GM19023 (cell line): ENCODE results near the gene PLXDC2.

ENCODE experiments used
- ATAC-seq: cut with Tn5 transposase; IDR thresholded peaks from one replicate; pipeline ENCODE4 v1.9.1; 2021; ENCODE audit warnings: mild to moderate bottlenecking, moderate library complexity; ENCODE audit not compliant: unreplicated experiment

Gene PLXDC2

GRCh38 chr10:20105236-20105635 lies 289.0 kb downstream of the PLXDC2 start:
- ATAC-seq: no peak

DNA sequence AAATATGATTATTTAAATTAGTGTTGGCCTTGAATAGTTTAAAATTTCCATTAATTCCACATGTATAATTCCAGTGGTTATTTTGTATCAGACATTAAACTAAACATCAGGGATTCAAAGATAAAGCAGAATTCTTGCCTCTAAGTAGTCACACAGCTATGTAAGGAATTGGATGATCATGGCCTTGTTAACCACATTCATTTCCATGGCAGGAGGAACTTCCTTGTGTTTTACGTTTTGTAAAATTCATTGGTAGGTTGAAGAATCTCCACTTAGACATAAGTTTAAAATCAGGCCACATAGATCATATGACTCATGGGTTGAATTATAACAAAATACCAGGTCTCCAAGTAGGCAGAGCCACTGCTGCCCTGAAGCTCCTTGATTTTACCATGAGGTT lies 289.7 kb downstream of the PLXDC2 start:
- ATAC-seq: no peak

DNA sequence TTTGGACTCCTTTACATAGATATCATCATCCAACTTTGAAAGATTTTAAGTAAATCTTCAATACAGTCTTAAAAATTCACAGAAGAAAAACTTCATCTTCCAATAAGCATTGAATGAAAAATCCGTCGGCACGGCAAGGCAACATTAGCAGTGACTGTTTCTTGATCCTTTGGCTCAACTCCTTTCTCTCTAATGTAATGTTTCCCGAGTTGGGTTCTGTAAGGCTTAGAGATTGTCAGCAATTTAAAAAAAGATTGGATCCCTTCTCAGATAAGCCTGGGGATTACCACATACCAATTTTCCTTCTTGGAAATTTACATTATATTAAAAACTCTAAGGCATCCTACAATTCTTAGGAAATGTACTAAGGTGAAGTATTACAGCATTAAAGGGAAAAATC lies 291.8 kb downstream of the PLXDC2 start:
- ATAC-seq: no peak

- ATAC-seq: no peak
Measured at GRCh38 chr10:20109613-20110012, 293.4 kb downstream of the PLXDC2 start.

DNA sequence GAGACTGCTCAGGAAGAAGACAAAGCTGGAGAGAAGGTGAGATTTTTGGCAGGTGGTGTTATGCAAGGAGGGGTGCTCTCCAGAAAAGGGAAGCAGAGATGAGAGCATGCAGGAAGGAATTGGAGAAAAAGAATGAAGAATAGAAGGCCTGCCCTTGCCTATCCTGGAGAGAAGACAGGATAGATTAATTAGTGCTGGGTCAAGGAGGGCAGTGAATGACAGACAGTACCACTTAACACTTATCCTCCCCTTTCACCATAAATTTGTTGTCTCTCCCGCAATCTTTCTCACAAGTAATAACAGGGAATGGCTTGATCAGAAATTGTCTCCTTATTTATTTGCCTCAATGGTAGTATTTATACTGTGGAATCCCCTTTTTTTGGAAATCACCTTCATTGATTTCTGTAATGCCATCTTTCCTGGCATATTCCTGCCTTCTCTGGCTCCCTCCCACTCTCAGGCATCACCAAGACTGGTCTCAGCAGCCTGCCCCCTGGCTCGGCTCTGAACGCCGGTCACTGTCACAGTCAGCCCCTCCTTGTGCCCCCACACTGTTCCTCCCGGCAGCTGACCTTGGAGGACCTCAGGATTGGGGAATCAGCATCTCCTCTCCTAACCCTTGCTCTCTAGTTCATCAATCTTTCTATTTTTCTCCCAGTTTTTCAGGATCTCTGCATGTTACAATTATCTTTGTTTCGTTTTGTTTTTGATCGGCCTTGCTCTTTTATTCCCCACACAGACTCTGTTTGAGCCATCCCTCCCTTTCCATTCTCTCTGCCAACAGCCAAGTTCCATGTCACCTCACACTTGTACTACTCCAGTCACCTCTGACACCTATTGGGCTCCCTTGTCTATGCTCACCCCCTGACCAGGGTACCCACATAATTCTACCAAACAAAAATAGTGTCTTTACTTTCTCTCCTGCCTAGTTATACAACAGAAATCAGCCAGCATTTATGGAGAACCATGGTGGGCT lies 294.2 kb downstream of the PLXDC2 start:
- no peak for ATAC-seq

GRCh38 chr10:20114179-20114578 lies 297.9 kb downstream of the PLXDC2 start:
- ATAC-seq: no peak

- no peak for ATAC-seq
Measured at GRCh38 chr10:20115894-20116293, 299.7 kb downstream of the PLXDC2 start.

DNA sequence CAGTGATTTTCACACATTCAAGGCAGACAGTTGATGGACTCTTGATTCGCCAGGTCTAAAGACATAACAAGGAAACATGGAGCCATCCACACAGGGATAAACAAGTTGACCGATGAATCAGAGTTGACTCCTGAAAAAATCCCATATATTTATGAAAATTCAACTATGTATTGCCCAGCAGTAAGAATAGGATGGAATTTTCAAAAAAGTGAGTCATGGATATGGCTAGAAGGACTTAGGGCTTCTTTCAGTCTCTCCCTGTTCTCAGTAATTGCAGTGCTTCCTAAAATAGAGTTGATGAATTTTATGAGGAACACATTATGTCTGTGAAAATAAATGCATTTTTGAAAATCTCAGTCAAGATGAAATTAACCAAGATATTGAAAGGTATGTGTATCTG lies 301.2 kb downstream of the PLXDC2 start:
- no peak for ATAC-seq

- no peak for ATAC-seq
Measured at GRCh38 chr10:20118119-20118518, 301.9 kb downstream of the PLXDC2 start.

- no peak for ATAC-seq
Measured at GRCh38 chr10:20128811-20129210, 312.6 kb downstream of the PLXDC2 start.

DNA sequence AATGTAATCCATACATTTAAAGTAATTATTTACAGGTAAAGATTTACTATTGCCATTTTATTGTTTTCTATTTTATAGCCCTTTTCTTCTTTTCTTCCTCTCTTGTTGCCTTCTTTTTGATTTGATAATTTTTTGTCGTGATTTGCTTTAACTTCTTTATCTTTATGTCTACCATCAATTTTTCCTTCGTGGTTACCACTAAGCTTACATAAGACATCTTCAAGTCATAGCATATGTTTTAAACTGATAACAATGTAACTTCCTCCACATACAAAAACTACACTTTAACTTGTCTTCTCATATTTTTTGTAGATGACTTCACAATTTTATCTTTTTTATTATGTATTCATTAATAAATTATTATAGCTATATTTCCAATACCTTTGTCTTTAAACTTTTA lies 316.6 kb downstream of the PLXDC2 start:
- ATAC-seq: no peak

DNA sequence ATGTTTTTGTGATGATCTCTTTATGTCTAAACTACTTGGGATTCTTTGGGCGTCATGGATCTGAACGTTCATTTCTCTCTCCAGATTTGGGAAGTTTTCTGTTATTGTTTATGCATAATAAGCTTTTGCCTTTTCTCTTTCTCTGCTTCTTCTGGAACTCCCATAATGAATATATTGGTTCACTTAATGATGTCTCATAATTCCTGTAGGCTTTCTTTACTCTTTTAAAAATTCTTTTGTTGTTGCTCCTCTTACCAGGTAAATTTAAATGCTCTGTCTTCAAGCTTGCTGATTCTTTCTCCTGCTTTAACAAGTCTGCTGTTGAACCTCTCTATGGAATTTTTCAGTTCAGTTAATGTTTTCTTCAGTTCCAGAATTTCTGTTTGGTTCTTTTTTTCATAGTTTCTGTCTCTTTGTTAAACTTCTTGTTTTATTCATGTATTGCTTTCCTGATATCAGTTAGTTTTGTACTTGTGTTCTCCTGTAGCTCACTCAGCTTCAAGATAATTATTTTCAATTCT lies 317.5 kb downstream of the PLXDC2 start:
- ATAC-seq: no peak

GRCh38 chr10:20142311-20142710 lies 326.1 kb downstream of the PLXDC2 start:
- no peak for ATAC-seq

DNA sequence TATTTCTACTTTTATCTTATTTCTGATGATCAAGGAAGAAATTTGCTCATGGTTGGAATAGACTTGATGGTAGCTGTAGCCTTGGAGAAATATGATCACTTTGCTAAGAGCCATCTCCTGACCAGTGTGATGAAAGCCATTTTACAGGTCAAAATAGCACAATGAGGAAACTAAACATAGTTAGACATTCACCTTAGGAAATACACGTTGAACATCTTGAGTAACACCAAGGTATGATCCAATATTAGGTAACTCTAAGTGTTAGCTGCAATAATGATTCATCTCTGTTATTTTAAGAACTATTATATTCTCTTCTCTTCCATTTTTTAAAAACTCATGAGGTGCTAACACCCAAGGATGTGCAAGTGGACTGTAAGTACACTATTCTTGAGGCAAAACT lies 328.0 kb downstream of the PLXDC2 start:
- no peak for ATAC-seq

DNA sequence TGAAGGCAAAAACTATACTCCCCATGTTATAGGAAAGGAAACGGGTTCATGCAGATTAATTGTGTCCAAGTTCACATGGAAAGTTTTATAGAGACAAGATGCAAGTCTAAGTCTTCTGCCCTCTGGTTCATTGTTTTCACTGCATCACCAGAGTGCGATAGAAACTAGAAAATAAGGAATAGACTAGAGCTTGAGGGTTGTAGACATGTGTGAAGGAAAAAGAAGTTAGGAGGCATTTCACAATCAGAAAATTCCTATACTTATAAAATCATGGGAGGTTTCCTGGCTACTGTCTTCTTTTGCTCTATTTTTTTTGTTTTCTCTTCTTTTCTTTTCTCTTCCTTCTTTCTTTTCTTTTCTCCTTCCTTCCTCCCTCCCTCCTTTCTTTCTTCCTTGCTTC lies 329.8 kb downstream of the PLXDC2 start:
- ATAC-seq: no peak

DNA sequence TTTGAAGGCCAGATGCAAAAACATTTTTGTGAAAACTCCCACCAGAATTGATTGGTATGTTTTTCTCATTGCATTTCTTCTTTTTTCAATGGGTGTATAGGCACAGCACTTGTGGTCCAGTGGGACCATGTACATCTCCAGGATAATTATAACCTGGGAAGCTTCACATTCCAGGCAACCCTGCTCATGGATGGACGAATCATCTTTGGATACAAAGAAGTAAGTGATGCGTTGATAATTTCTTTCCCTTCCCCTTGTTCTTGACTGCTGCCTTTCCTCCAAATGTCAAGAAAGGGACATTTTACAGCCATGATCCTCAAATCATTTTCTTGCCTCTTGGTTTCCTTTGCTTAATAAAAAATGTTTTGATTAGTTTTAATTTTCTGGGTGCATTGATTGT lies 331.5 kb downstream of the PLXDC2 start:
- no peak for ATAC-seq

GRCh38 chr10:20156511-20156910 lies 340.3 kb downstream of the PLXDC2 start:
- no peak for ATAC-seq

DNA sequence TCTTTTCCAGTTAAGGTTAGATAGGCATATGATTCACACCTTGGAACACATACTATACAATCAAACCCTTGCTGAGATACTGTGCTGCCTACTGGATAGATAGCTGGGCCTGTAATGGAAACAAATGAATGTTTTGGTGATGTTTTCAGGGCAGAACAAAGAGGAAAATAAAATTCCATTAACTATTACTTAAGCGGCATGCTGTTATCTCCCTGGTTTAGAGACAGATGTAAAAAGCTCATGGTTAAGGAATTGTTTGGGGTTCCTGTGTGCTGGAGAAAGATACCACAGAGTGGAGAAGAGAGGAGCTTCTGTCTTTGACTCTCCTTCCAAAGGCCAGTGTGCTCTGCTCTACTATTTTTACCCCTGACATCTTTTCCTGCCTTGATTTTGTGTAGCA lies 341.1 kb downstream of the PLXDC2 start:
- no peak for ATAC-seq

DNA sequence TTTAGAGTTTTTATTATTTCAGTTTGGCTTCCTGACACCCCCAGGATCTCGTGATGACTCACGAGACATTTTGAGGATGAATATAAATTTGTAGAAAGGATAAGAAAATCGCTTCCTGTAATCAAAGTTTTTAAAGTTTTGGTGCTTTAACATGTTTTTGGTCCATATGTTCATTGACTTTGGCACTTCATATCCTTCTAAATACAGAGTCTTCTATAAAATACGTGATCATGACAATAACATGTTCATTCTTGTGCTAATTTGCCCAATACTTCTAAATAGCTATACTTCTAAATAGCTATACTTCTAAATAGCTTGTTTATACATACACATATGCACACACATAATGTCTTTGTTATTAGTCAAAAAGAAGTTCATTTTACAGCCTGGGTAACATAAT lies 341.9 kb downstream of the PLXDC2 start:
- ATAC-seq: no peak

DNA sequence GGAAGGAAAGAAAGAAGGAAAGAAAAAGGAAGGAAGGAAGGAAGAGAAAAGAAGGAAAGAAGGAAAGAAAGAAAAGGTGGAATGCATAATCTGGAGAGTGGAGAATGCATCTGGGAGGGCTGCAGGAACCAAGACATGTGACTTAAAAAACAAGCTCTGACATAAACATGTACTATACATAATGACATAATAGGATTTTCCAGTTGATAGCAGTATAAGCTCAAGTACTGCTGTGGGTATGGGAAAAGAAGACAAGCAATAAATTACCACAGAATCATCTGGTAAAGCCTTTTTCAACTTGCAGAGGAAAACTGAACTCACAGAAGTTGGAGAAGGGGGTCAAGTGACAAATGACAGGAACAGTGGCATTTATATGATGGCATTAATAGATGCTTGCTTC lies 345.9 kb downstream of the PLXDC2 start:
- no peak for ATAC-seq

- no peak for ATAC-seq
Measured at GRCh38 chr10:20166096-20166675, 350.0 kb downstream of the PLXDC2 start.

- no peak for ATAC-seq
Measured at GRCh38 chr10:20170661-20171060, 354.4 kb downstream of the PLXDC2 start.
